Neural progenitor cell (in vitro differentiated cells): ENCODE results near the gene RBBP4. TPM values are rescaled to one million over a fixed set of nuclear protein-coding genes. Genes with fewer than 3 reads are reported as not detected.

ENCODE experiments used
- DNase-seq: peaks from one replicate; pipeline ENCODE4 v3.0.0-alpha.2; 2016; ENCODE audit warnings: low spot score
- H2AFZ ChIP-seq: fragments of 200-600 bp; sonication (generic); replicated peaks from 2 replicates; pipeline ENCODE4 v1.6.1; 2016; ENCODE audit warnings: antibody characterized with exemption
- H3F3A ChIP-seq: fragments of 200-600 bp; sonication (generic); 2 replicates; pipeline ENCODE4 v1.6.1; 2016; ENCODE audit warnings: antibody characterized with exemption, low read depth
- H3K27ac ChIP-seq: fragments of 200-600 bp; sonication (generic); 2 replicates; pipeline ENCODE4 v1.5.1; 2016; ENCODE audit warnings: mild to moderate bottlenecking
- H3K27me3 ChIP-seq: fragments of 200-600 bp; sonication (generic); 2 replicates; pipeline ENCODE4 v1.6.1; 2016; ENCODE audit warnings: mild to moderate bottlenecking, moderate library complexity
- H3K36me3 ChIP-seq: fragments of 200-600 bp; sonication (generic); 2 replicates; pipeline ENCODE4 v1.5.1; 2016
- H3K4me1 ChIP-seq: fragments of 200-600 bp; sonication (generic); 2 replicates; pipeline ENCODE4 v1.6.1; 2016; ENCODE audit warnings: mixed run types
- H3K4me2 ChIP-seq: fragments of 200-600 bp; sonication (generic); 2 replicates; pipeline ENCODE4 v1.6.1; 2016
- H3K4me3 ChIP-seq: fragments of 200-600 bp; sonication (generic); 2 replicates; pipeline ENCODE4 v1.5.1; 2016
- H3K79me2 ChIP-seq: fragments of 200-600 bp; sonication (generic); 2 replicates; pipeline ENCODE4 v1.6.1; 2016; ENCODE audit warnings: low read depth
- H3K9ac ChIP-seq: fragments of 200-600 bp; sonication (generic); 2 replicates; pipeline ENCODE4 v1.6.1; 2016
- H3K9me3 ChIP-seq: fragments of 200-600 bp; sonication (generic); 2 replicates; pipeline ENCODE4 v1.5.1; 2016; ENCODE audit warnings: low read depth
- H4K20me1 ChIP-seq: fragments of 200-600 bp; sonication (generic); 2 replicates; pipeline ENCODE4 v1.6.1; 2016; ENCODE audit warnings: low read depth
- H3K27ac Mint-ChIP-seq: 3 replicates; pipeline ENCODE4 v1.8.0; 2021; ENCODE audit warnings: mixed read lengths
- H3K27me3 Mint-ChIP-seq: 2 replicates; pipeline ENCODE4 v1.8.0; 2022; ENCODE audit warnings: low read depth, mild to moderate bottlenecking, inconsistent platforms, moderate library complexity, mixed read lengths; ENCODE audit not compliant: insufficient read depth
- H3K36me3 Mint-ChIP-seq: 3 replicates; pipeline ENCODE4 v1.8.0; 2021; ENCODE audit warnings: mixed read lengths
- H3K4me1 Mint-ChIP-seq: 3 replicates; pipeline ENCODE4 v1.8.0; 2021; ENCODE audit warnings: mixed read lengths
- H3K4me3 Mint-ChIP-seq: 3 replicates; pipeline ENCODE4 v1.8.0; 2021; ENCODE audit warnings: mild to moderate bottlenecking, moderate library complexity, mixed read lengths
- H3K9me3 Mint-ChIP-seq: 3 replicates; pipeline ENCODE4 v1.8.0; 2020; ENCODE audit warnings: mixed read lengths
- EZH2 ChIP-seq: fragments of 200-600 bp; sonication (generic); IDR thresholded peaks from 2 replicates; pipeline ENCODE4 v1.6.1; 2017; ENCODE audit warnings: antibody characterized with exemption, mild to moderate bottlenecking, moderate library complexity
- EZH2phosphoT487 ChIP-seq: fragments of 200-600 bp; sonication (generic); IDR thresholded peaks from 2 replicates; pipeline ENCODE4 v1.6.1; 2017; ENCODE audit warnings: antibody characterized with exemption
- total RNA-seq: library from RNA; depleted of rRNA; stranded (reverse); fragments of >200 nt; gene quantifications from 2 replicates; pipeline ENCODE4 v1.2.3, GENCODE V29; 2015; ENCODE audit warnings: low replicate concordance
- TF ChIP-seq, protein P1 (sequence below): fragments of 200-600 bp; sonication (generic); IDR thresholded peaks from 2 replicates; pipeline ENCODE4 v1.5.1; 2017; ENCODE audit warnings: antibody characterized with exemption, mild to moderate bottlenecking

RBBP4 gene
- total RNA-seq, 1 donor from 2014 or later, result 474 TPM

DNA sequence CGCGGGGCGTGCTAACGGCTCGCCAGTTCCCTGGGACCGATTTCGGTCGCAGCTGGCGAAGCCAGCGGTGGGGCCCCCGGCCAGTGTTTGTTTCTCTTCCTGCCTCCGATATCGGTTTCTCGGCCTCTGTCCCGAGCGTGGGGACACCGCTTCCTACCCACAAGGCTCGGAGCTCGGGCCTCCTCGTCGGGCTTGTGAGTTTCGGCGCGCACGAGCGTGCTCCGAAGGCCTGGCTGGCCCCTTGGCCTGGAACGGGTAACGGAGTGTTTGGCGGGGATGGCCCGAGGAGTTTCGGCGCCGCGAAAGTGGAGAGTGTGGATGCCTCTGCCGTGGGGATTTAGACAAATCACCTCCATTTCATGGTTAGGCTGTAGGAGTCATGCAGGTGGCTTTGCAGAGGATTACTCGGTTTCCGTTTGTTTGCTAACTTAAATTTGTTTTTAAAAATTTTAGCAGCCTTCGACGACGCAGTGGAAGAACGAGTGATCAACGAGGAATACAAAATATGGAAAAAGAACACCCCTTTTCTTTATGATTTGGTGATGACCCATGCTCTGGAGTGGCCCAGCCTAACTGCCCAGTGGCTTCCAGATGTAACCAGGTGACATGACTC lies 559 bp downstream of the RBBP4 start:
- DNase-seq, result no peak
- no peaks in the 10 kb centered on the region for H3K9me3 Mint-ChIP-seq

DNA sequence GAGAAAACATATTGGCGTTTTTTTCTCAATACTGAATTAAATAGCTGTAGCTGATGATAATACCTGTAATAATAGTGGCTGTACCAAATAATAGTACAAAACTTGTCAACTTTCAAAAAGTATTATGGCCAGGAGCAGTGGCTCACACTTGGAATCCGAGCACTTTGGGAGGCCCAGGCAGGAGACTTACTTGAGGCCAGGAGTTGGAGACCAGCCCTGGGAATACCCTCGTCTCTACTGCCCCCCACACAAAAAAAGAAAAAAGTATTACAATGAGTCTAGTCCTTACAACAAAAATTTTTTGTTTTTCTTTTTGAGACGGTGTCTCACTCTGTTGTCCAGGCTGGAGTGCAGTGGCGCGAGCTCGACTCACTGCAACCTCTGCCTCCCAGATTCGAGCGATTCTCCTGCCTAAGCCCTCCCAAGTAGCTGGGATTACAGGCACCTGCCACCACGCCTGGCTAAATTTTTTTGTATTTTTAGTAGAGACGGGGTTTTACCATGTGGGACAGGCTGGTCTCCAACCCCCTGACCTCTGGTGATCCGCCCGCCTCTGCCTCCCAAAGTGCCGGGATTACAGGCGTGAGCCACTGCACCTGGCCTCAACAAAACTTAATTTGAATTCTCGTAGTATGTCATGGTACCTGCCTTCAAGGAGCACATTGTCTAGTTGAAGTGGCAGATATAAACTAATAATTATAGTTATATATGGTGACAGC lies 1.4 kb downstream of the RBBP4 start:
- Histone ChIP-seq H3K27me3 (no peaks in the 10 kb centered on the region), H3K4me2 (peak overlapping the region; percentile 90), H2AFZ (no peak overlapping the region), H3K79me2 (peaks cover 92% of the 10 kb centered on the region), H3K9me3 (no peaks in the 10 kb centered on the region), H3K4me1 (peaks cover 35% of the 10 kb centered on the region), H3K36me3 (peaks cover 18% of the 10 kb centered on the region), H3K4me3 (peak overlapping the region; percentile 82), H3F3A (peaks cover 40% of the 10 kb centered on the region), H4K20me1 (peaks cover 37% of the 10 kb centered on the region), H3K9ac (peak overlapping the region; percentile 82), H3K27ac (no peak overlapping the region)
- Mint-ChIP-seq H3K4me1 (peaks cover 37% of the 10 kb centered on the region), H3K4me3 (peak overlapping the region; percentile 94), H3K9me3 (no peaks in the 10 kb centered on the region), H3K27me3 (no peaks in the 10 kb centered on the region), H3K27ac (peak overlapping the region; percentile 93), H3K36me3 (peaks cover 36% of the 10 kb centered on the region)
- no peak for DNase-seq
- no peak for TF ChIP-seq EZH2phosphoT487

More for the DNA sequence above, 559 bp downstream of the RBBP4 start:
- peak overlapping the region; percentile 90 for H3K4me2 ChIP-seq
- H3K27ac ChIP-seq, result peak overlapping the region; percentile 72
- Mint-ChIP-seq H3K36me3 (peaks cover 31% of the 10 kb centered on the region), H3K27ac (peak overlapping the region; percentile 93), H3K4me1 (peaks cover 37% of the 10 kb centered on the region), H3K4me3 (peak overlapping the region; percentile 94), H3K27me3 (no peaks in the 10 kb centered on the region)
- peaks cover 35% of the 10 kb centered on the region for H3K4me1 ChIP-seq
- TF ChIP-seq EZH2, result peak; percentile 36
- TF ChIP-seq, protein P1, sequence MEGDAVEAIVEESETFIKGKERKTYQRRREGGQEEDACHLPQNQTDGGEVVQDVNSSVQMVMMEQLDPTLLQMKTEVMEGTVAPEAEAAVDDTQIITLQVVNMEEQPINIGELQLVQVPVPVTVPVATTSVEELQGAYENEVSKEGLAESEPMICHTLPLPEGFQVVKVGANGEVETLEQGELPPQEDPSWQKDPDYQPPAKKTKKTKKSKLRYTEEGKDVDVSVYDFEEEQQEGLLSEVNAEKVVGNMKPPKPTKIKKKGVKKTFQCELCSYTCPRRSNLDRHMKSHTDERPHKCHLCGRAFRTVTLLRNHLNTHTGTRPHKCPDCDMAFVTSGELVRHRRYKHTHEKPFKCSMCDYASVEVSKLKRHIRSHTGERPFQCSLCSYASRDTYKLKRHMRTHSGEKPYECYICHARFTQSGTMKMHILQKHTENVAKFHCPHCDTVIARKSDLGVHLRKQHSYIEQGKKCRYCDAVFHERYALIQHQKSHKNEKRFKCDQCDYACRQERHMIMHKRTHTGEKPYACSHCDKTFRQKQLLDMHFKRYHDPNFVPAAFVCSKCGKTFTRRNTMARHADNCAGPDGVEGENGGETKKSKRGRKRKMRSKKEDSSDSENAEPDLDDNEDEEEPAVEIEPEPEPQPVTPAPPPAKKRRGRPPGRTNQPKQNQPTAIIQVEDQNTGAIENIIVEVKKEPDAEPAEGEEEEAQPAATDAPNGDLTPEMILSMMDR, result no peak
- H3K9me3 ChIP-seq, result no peaks in the 10 kb centered on the region
- H3K36me3 ChIP-seq, result peaks cover 9% of the 10 kb centered on the region
- no peak overlapping the region for H2AFZ ChIP-seq
- H3K4me3 ChIP-seq, result peak overlapping the region; percentile 82
- H3K79me2 ChIP-seq, result peaks cover 88% of the 10 kb centered on the region
- H3F3A ChIP-seq, result peaks cover 31% of the 10 kb centered on the region
- no peaks in the 10 kb centered on the region for H3K27me3 ChIP-seq
- peaks cover 28% of the 10 kb centered on the region for H4K20me1 ChIP-seq
- H3K9ac ChIP-seq, result peak overlapping the region; percentile 82

DNA sequence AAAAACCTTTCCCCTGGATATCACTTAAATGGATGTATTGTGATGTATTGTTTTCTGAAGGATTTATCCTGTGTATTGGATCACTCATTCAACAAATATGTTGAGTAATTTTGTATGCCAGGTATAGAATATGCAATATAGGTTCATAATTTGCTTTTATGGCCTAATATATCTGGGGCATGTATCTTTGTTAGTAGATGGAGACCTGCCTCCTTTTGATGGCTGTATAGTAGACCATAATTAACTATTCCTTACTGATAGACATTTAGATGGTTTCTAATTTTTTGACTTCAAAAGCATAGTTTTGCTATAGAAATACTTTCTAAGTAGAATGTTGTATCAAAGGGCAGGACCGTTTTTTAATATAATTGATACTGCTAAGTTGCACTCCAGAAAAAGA lies 8.6 kb downstream of the RBBP4 start:
- Mint-ChIP-seq H3K36me3 (peaks cover 51% of the 10 kb centered on the region), H3K27ac (no peak overlapping the region), H3K27me3 (peaks cover 8% of the 10 kb centered on the region), H3K4me1 (peaks cover 9% of the 10 kb centered on the region), H3K4me3 (no peak overlapping the region), H3K9me3 (peaks cover 2% of the 10 kb centered on the region)
- Histone ChIP-seq H3K36me3 (peaks cover 39% of the 10 kb centered on the region), H4K20me1 (peaks cover 48% of the 10 kb centered on the region), H2AFZ (no peak overlapping the region), H3F3A (peaks cover 57% of the 10 kb centered on the region), H3K9me3 (no peaks in the 10 kb centered on the region), H3K4me1 (peaks cover 7% of the 10 kb centered on the region), H3K79me2 (peaks cover 98% of the 10 kb centered on the region), H3K27me3 (no peaks in the 10 kb centered on the region), H3K4me3 (no peak overlapping the region), H3K4me2 (no peak overlapping the region), H3K9ac (no peak overlapping the region), H3K27ac (no peak overlapping the region)
- no peak for TF ChIP-seq EZH2
- no peak for TF ChIP-seq EZH2phosphoT487
- TF ChIP-seq, protein P1, result no peak
- DNase-seq, result no peak

DNA sequence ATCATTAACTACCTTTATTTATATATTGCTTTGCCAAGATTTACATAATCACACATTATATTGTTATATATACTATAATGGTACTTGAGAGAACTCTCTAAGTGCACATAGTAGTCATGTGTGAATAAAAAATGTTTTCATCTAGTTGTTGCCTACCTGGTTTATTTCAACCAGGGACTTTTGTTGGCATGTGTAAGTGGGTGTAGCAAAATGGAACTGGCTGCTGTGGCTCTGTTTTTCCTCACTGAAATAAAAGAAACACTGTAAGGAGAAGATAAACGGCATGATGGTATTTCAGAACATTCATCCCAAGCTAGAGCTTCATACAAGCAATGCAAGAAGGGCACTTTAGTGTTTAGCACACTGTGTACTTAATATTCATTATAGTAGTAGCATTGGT lies 14.9 kb downstream of the RBBP4 start:
- H3K27ac Mint-ChIP-seq, result no peak overlapping the region
- Histone ChIP-seq H3K9me3 (no peaks in the 10 kb centered on the region), H4K20me1 (peaks cover 28% of the 10 kb centered on the region), H3K27ac (no peak overlapping the region), H3K79me2 (peaks cover 78% of the 10 kb centered on the region), H3K4me2 (no peak overlapping the region), H3F3A (peaks cover 22% of the 10 kb centered on the region), H2AFZ (no peak overlapping the region), H3K4me1 (no peaks in the 10 kb centered on the region), H3K4me3 (no peak overlapping the region), H3K36me3 (peaks cover 26% of the 10 kb centered on the region), H3K9ac (no peak overlapping the region), H3K27me3 (no peaks in the 10 kb centered on the region)
- no peak for TF ChIP-seq EZH2phosphoT487
- TF ChIP-seq, protein P1, result no peak
- TF ChIP-seq EZH2, result no peak
- H3K27me3 Mint-ChIP-seq, result peaks cover 4% of the 10 kb centered on the region
- no peaks in the 10 kb centered on the region for H3K4me1 Mint-ChIP-seq
- H3K36me3 Mint-ChIP-seq, result peaks cover 43% of the 10 kb centered on the region
- no peak for DNase-seq
- peaks cover 2% of the 10 kb centered on the region for H3K9me3 Mint-ChIP-seq
- no peak overlapping the region for H3K4me3 Mint-ChIP-seq
